HCT116 (cell line): ENCODE data around the gene MFAP3L. TPM values are rescaled to one million over a fixed set of nuclear protein-coding genes. Genes with fewer than 3 reads are reported as not detected.

ENCODE experiments used
- ATAC-seq: fragments of 200-7000 bp; cut with Tn5 transposase; 2 replicates; pipeline ENCODE4 v1.9.1; 2020; ENCODE audit warnings: mild to moderate bottlenecking, moderate library complexity
- BruUV-seq: library from RNA; stranded (reverse); fragments of 400-500 nt; replicated peaks from 2 replicates; lab custom pipeline; 2021; lab: Mats Ljungman, UMichigan
- CTCF ChIA-PET: fragments of 300-600 bp; sonication (Branson Sonifier 250); formaldehyde crosslinking; loops from one replicate; lab custom pipeline; 2021; ENCODE audit warnings: antibody characterized with exemption; lab: Charles Lee
- POLR2A ChIA-PET: fragments of 300-600, 350-600 bp; sonication (Branson Sonifier 250); formaldehyde crosslinking; loops from one replicate; lab custom pipeline; 2021; ENCODE audit warnings: antibody characterized with exemption; lab: Charles Lee
- RAD21 ChIA-PET, 2 experiments: fragments of 300-600 bp; sonication (Branson Sonifier 250); formaldehyde crosslinking; loops; one replicate each; lab custom pipeline; 2023; ENCODE audit warnings: low total read pairs in 2 of 2; ENCODE audit not compliant: uncharacterized antibody in 2 of 2, unreplicated experiment in 2 of 2, low non-redundant PET in 1 of 2; lab: Charles Lee
- DNase-seq: peaks from one replicate; pipeline ENCODE4 v3.0.0-alpha.2; 2010; ENCODE audit warnings: low read depth, low spot score
- H2AFZ ChIP-seq: fragments of 200-600 bp; shearing (Covaris generic), sonication (generic); 2 replicates; pipeline ENCODE4 v1.6.1; 2017; ENCODE audit warnings: low read depth, mixed run types, mixed read lengths, antibody characterized with exemption, low read length; ENCODE audit not compliant: poor library complexity, severe bottlenecking
- H3K27ac ChIP-seq: 2 replicates; pipeline ENCODE4 v1.5.1; 2012; ENCODE audit warnings: low read depth, low read length
- H3K27me3 ChIP-seq: fragments of 200-600 bp; sonication (generic); 2 replicates; pipeline ENCODE4 v1.6.1; 2016; ENCODE audit warnings: mixed run types, low read length, mixed read lengths; ENCODE audit not compliant: insufficient read depth
- H3K36me3 ChIP-seq, 2 experiments: fragments of 200-500 bp in 1 of 2; fragments of 200-600 bp in 1 of 2; sonication (Bioruptor generic) in 1 of 2; sonication (generic) in 1 of 2; 2 replicates each; pipeline versions ENCODE4 v1.5.1 to v1.6.1; 2014 to 2016; ENCODE audit warnings: low read length in 2 of 2, inconsistent platforms in 1 of 2, mixed read lengths in 1 of 2, mixed run types in 1 of 2; ENCODE audit not compliant: insufficient read depth in 2 of 2, control insufficient read depth in 1 of 2
- H3K4me1 ChIP-seq, 2 experiments: fragments of 200-600 bp in 1 of 2; sonication (generic) in 1 of 2; 2 replicates each; pipeline versions ENCODE4 v1.5.1 to v1.6.1; 2012 to 2017; ENCODE audit warnings: low read length in 2 of 2, inconsistent platforms in 1 of 2, mild to moderate bottlenecking in 1 of 2, mixed read lengths in 1 of 2, mixed run types in 1 of 2, moderate library complexity in 1 of 2; ENCODE audit not compliant: insufficient read depth in 2 of 2, control insufficient read depth in 1 of 2
- H3K4me2 ChIP-seq: fragments of 200-600 bp; sonication (generic); 2 replicates; pipeline ENCODE4 v1.6.1; 2017; ENCODE audit warnings: mixed run types, low read length, mixed read lengths
- H3K4me3 ChIP-seq, 2 experiments: fragments of 200-600 bp in 1 of 2; sonication (generic) in 1 of 2; replicated peaks in 1 of 2; 2 replicates each; pipeline ENCODE4 v1.5.1; 2011 to 2016; ENCODE audit warnings: low read length in 2 of 2, control low read depth in 1 of 2, low read depth in 1 of 2, mild to moderate bottlenecking in 1 of 2, mixed read lengths in 1 of 2, mixed run types in 1 of 2
- H3K79me2 ChIP-seq: fragments of 200-600 bp; sonication (generic); 2 replicates; pipeline ENCODE4 v1.6.1; 2017; ENCODE audit warnings: mild to moderate bottlenecking, mixed run types, low read length, moderate library complexity, mixed read lengths; ENCODE audit not compliant: insufficient read depth
- H3K9ac ChIP-seq: fragments of 200-600 bp; sonication (generic); 2 replicates; pipeline ENCODE4 v1.6.1; 2016; ENCODE audit warnings: low read length, mixed read lengths
- H3K9me2 ChIP-seq: fragments of 200-600 bp; sonication (generic), shearing (Covaris generic); 2 replicates; pipeline ENCODE4 v1.6.1; 2017; ENCODE audit warnings: mixed run types, mild to moderate bottlenecking, moderate library complexity; ENCODE audit not compliant: insufficient read depth
- H3K9me3 ChIP-seq, 2 experiments: fragments of 200-500 bp in 1 of 2; fragments of 200-600 bp in 1 of 2; sonication (Bioruptor generic) in 1 of 2; sonication (generic) in 1 of 2; 2 replicates each; pipeline ENCODE4 v1.6.1; 2014 to 2017; ENCODE audit warnings: low read length in 2 of 2, mixed read lengths in 2 of 2, inconsistent platforms in 1 of 2, low read depth in 1 of 2, mild to moderate bottlenecking in 1 of 2, mixed run types in 1 of 2, moderate library complexity in 1 of 2; ENCODE audit not compliant: control insufficient read depth in 1 of 2, insufficient read depth in 1 of 2
- H4K20me1 ChIP-seq: fragments of 200-600 bp; sonication (generic), shearing (Covaris generic); 2 replicates; pipeline ENCODE4 v1.6.1; 2017; ENCODE audit warnings: mixed run types, mild to moderate bottlenecking, moderate library complexity; ENCODE audit not compliant: insufficient read depth
- EGR1 ChIP-seq: IDR thresholded peaks from 2 replicates; pipeline ENCODE4 v1.6.1; 2012; ENCODE audit warnings: low read depth
- POLR2AphosphoS5 ChIP-seq: IDR thresholded peaks from 2 replicates; pipeline ENCODE4 v1.6.1; 2011; ENCODE audit warnings: mild to moderate bottlenecking, low read depth, low read length, moderate library complexity
- RAD21 ChIP-seq: IDR thresholded peaks from 2 replicates; pipeline ENCODE4 v1.6.1; 2012; ENCODE audit warnings: low read depth, mild to moderate bottlenecking
- SIN3A ChIP-seq: IDR thresholded peaks from 2 replicates; pipeline ENCODE4 v1.6.1; 2012; ENCODE audit warnings: low read depth
- SP1 ChIP-seq: IDR thresholded peaks from 2 replicates; pipeline ENCODE4 v1.6.1; 2012; ENCODE audit warnings: low read depth
- TCF7L2 ChIP-seq: IDR thresholded peaks from 2 replicates; pipeline ENCODE4 v1.7.0; 2011; ENCODE audit warnings: borderline replicate concordance, inconsistent platforms; ENCODE audit not compliant: insufficient read depth, insufficient read length; ENCODE audit errors: extremely low read depth
- YY1 ChIP-seq: IDR thresholded peaks from 2 replicates; pipeline ENCODE4 v1.6.1; 2011; ENCODE audit warnings: low read length, low read depth, moderate library complexity, mild to moderate bottlenecking; ENCODE audit not compliant: insufficient replicate concordance; ENCODE audit errors: extremely low read depth
- ZNF274 ChIP-seq: fragments of 200-500 bp; sonication (Bioruptor generic); IDR thresholded peaks from 2 replicates; pipeline ENCODE4 v1.6.1; 2014; ENCODE audit warnings: mild to moderate bottlenecking, low read depth, low read length, inconsistent platforms
- intact Hi-C: fragments of 100-400 bp; cut with micrococcal nuclease; formaldehyde crosslinking; loops from 2 replicates; pipeline ENCODE4 v1.10.0; 2022
- total RNA-seq: library from RNA; stranded (reverse); gene quantifications from one replicate; pipeline ENCODE4 v1.2.1, GENCODE V29; 2021; ENCODE audit not compliant: unreplicated experiment
- TF ChIP-seq, protein P1 (sequence below), 3 experiments: fragments of 200-600 bp in 1 of 3; sonication (generic) in 1 of 3; IDR thresholded peaks in 2 of 3; conservative IDR thresholded peaks in 1 of 3; 2 replicates each; pipeline ENCODE4 v1.5.1; 2012 to 2017; ENCODE audit warnings: low read depth in 2 of 3, low read length in 2 of 3, antibody characterized with exemption in 1 of 3, borderline replicate concordance in 1 of 3, control low read depth in 1 of 3, mild to moderate bottlenecking in 1 of 3, mixed read lengths in 1 of 3, mixed run types in 1 of 3, moderate library complexity in 1 of 3; ENCODE audit not compliant: insufficient read depth in 1 of 3
- TF ChIP-seq, protein P2 (sequence below): IDR thresholded peaks from 2 replicates; pipeline ENCODE4 v1.6.1; 2012

MFAP3L gene
- total RNA-seq, 1 experiment from 2014 or later: 8.4 TPM

GRCh38 chr4:169940460-169940859 is 85.7 kb downstream of the MFAP3L start:
- RAD21 ChIA-PET: no interaction called here
- Histone ChIP-seq H3K36me3 (no peaks in the 10 kb centered on the region), H3K27me3 (no peaks in the 10 kb centered on the region), H3K9me3 (no peaks in the 10 kb centered on the region), H3K79me2 (no peaks in the 10 kb centered on the region), H3K4me2 (no peak overlapping the region), H3K9me2 (no peaks in the 10 kb centered on the region), H3K27ac (no peak overlapping the region), H2AFZ (peak overlapping the region; percentile 31), H3K9ac (no peak overlapping the region), H3K4me1 (peaks cover 5 to 44% of the 10 kb centered on the region in 2 experiments; a peak in 2 of 4 replicates), H3K4me3 (no peak overlapping the region), H4K20me1 (no peaks in the 10 kb centered on the region)
- TF ChIP-seq, protein P1, sequence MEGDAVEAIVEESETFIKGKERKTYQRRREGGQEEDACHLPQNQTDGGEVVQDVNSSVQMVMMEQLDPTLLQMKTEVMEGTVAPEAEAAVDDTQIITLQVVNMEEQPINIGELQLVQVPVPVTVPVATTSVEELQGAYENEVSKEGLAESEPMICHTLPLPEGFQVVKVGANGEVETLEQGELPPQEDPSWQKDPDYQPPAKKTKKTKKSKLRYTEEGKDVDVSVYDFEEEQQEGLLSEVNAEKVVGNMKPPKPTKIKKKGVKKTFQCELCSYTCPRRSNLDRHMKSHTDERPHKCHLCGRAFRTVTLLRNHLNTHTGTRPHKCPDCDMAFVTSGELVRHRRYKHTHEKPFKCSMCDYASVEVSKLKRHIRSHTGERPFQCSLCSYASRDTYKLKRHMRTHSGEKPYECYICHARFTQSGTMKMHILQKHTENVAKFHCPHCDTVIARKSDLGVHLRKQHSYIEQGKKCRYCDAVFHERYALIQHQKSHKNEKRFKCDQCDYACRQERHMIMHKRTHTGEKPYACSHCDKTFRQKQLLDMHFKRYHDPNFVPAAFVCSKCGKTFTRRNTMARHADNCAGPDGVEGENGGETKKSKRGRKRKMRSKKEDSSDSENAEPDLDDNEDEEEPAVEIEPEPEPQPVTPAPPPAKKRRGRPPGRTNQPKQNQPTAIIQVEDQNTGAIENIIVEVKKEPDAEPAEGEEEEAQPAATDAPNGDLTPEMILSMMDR (IDR thresholded peaks at IDR 0.05 in 2 of 3, conservative IDR thresholded peaks at IDR 0.05 in 1 of 3; ENCODE audit: borderline replicate concordance in 1 of 3, insufficient read depth in 1 of 3, low read depth in 2 of 3, low read length in 2 of 3): peak; percentile 15 to 63 (median 48); a peak in 4 of 6 replicates
- TF ChIP-seq SIN3A: no peak
- no peak for TF ChIP-seq POLR2AphosphoS5
- TF ChIP-seq EGR1: no peak
- peak; percentile 26; the same call in 1 of the 2 replicates for TF ChIP-seq RAD21
- TF ChIP-seq, protein P2, sequence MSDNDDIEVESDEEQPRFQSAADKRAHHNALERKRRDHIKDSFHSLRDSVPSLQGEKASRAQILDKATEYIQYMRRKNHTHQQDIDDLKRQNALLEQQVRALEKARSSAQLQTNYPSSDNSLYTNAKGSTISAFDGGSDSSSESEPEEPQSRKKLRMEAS: no peak
- no peak for TF ChIP-seq TCF7L2
- no peak for TF ChIP-seq ZNF274
- TF ChIP-seq SP1: no peak
- no peak for TF ChIP-seq YY1
- intact Hi-C loops: loop anchor here (5.0 kb wide), 1 partner anchor 128 kb away; no protein-coding TSS in a partner anchor
- CTCF ChIA-PET: no interaction called here
- peak; percentile 64 for ATAC-seq
- no TSS peak for BruUV-seq
- POLR2A ChIA-PET: no interaction called here
- no peak for DNase-seq

Other genes starting within 250 kb of the MFAP3L start
- gene AADAT, start 63.6 kb upstream of the MFAP3L start, total RNA-seq: 15.4 TPM